GM12874 (cell line): Measurements from ENCODE around the gene STRA8.

Source experiments
- TF ChIP-seq, protein P1 (sequence below): IDR thresholded peaks from 2 replicates; pipeline ENCODE4 v1.5.1; 2011; ENCODE audit warnings: low read depth, mild to moderate bottlenecking, control low read depth, low read length, moderate library complexity; ENCODE audit not compliant: insufficient read depth

The STRA8 gene

DNA sequence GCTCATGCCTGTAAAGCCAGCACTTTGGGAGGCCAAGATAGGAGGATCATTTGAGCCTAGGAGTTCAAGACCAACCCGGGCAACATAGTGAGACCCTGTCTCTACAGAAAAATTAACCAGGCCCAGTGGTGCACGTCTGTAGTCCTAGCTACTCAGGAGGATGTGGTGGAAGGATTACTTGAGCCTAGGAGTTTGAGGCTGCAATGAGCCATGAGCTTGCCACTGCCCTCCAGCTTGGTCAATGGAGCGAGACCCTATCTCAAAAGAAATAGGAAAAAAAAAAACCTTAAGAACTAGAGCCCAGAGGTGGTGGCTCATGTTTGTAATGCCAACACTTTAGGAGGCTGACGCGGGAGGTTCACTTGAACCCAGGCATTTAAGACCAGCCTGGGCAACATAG is 2.2 kb downstream of the STRA8 start:
- TF ChIP-seq, protein P1, sequence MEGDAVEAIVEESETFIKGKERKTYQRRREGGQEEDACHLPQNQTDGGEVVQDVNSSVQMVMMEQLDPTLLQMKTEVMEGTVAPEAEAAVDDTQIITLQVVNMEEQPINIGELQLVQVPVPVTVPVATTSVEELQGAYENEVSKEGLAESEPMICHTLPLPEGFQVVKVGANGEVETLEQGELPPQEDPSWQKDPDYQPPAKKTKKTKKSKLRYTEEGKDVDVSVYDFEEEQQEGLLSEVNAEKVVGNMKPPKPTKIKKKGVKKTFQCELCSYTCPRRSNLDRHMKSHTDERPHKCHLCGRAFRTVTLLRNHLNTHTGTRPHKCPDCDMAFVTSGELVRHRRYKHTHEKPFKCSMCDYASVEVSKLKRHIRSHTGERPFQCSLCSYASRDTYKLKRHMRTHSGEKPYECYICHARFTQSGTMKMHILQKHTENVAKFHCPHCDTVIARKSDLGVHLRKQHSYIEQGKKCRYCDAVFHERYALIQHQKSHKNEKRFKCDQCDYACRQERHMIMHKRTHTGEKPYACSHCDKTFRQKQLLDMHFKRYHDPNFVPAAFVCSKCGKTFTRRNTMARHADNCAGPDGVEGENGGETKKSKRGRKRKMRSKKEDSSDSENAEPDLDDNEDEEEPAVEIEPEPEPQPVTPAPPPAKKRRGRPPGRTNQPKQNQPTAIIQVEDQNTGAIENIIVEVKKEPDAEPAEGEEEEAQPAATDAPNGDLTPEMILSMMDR: no peak

DNA sequence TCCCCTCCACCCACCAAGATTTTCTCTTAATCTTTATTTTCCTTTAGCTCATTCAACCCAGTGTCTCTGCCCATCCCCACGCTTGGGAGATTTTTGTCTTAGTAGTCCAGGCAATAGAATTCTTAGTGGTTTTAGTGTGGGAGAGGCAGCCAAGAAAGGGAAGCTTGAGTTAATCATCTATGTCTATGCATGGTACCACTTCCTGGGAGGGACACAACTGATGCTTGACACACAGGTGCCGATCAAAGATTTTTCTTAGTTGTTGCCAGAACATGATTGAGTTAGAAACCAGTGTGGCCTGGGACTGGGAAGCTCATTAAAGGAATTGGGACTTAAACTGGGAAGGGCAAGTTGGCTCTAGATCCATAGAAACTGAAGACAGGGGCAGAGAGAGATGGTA is 3.1 kb downstream of the STRA8 start:
- TF ChIP-seq, protein P1: no peak

DNA sequence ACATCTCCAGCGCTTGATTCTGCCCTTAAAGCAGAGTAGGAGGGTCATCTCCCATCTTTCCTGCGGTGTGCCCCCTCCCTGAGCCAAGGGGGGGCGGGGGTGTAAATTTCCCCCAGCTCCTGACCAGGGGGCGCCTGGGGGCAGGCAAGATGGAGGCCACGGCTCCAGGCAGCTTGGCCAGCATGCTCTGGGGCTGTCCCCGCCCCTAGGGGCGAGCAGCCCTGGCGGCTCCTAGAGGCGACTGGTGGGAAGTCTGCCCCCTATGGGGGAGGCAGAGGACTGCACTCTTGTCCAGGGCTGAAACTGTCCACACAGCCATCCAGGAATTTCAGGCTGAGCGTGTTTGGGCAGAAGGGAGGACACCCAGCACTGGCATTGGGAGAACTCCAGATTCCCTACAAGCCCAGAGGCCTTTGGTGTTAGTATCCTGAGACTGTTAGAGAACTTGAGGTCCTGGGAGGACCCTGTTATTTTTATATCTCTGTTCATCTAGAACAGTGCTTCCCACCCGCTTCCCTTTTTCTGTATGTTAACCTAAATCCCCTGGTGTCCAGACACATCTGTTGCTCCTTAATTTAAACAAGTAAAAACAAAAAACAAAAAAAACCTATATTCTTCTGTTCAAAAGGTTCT is 4.6 kb downstream of the STRA8 start:
- TF ChIP-seq, protein P1: peak; percentile 69

DNA sequence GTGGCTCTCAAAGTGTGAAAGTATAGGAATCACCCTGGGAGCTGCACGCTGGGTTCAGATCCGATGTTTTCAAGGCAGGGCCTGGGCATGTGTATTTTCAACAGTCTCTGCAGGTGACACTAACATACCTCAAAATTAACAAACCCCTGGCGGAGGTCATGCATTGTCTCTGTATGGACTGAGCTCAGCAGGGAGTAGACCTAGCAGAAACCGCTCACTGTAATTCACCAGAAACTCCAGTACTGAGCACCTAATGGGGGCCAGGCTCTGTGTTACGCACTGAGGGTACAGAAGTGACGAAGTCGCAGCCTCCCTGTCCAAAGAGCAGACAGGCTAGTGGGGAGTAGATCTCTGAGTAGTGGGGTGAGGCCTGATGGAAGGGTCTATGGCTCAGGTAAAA is 5.6 kb downstream of the STRA8 start:
- TF ChIP-seq, protein P1: no peak

DNA sequence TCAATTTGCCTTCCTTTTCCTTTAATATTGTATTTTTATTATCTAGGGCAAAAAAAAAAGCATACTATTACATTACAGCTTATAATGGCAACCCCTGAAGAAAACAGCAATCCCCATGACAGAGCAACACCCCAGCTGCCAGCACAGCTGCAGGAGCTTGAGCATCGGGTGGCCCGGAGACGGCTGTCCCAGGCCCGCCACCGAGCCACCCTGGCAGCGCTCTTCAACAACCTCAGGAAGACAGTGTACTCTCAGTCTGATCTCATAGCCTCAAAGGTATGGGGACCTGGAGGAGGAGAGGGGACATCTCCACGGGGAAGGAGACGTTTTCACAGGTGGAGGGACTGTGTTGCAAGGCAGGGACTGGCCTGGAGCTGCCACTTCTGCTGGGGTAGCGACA is 6.8 kb downstream of the STRA8 start:
- TF ChIP-seq, protein P1: no peak

DNA sequence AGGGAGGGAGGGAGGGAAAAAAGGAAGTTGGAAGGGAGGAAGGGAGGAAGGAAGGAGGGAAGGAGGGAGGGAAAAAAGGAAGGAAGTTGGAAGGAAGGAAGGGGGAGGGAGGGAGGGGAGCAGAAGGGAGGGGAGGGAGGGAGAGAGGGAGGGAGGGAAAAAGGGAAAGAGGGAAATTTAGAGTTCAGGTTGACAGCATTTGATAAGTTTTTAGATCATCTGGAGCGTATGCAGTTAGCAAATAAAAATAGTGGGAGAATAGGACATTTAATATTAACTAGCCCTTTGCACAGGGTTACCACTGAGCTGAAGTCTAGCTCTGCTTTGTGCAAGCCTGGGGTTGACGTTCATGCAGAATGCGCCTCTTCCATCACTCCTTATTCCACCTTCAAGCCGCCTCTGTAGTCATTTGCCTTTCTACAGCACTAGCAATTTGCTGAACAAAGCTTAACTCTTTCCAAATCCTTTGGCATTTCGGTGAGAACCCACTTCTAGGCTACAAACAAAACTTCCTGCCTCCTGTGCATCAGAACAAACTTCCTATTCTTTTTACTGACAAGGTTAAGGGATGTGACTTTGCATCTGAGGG is 8.6 kb downstream of the STRA8 start:
- TF ChIP-seq, protein P1: no peak

DNA sequence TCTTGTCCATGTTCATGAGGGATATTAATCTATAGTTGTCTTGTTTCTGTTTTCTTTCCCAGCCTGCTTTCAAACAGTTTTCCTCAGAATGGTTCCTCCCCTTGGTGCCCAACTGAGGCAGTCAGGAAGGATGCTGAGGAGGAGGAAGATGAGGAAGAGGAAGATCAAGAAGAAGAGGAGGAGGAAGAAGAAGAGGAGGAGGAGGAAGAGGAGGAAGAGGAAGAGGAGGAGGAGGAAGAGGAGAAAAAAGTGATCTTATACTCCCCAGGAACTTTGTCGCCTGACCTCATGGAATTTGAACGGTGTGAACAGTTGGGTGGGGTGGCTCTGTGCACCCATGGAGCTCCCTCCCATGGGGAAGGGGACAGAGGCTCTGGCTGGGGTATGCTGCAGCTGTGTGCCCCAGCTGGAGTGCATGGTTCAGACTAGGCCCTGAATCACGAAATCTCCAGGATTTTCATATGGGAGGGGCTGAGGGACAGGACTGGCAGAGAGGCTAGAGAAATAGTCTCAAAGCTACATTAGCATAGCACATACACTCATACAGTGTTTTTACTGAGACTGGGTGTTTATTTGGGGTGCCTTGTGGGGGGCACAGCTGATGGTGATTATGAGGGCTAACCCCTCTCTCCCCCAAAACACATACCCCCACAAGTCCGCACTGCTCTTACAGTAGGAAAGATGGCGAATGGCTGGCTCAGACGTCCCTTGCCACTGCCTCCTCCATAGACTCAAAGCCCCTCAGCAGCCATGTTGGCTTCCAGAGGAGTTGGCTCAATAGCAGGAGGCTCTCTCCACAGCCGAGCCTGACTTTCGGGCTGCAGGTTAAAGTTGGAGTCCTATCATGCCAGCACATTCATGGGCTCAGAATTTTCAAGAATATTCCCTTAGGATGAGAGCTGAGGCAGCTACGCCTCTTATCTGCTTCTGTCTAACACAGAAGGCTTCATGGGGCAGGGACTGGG is 11.9 kb downstream of the STRA8 start:
- TF ChIP-seq, protein P1: no peak
